CD8-positive, alpha-beta memory T cell (primary cell): Measurements from ENCODE around the gene PLCXD3. TPM values are rescaled to one million over a fixed set of nuclear protein-coding genes. Genes with fewer than 3 reads are reported as not detected.

ENCODE experiments used
- CTCF ChIA-PET: fragments of 350-600 bp; sonication (Branson Sonifier 250); formaldehyde crosslinking; loops from one replicate; lab custom pipeline; 2021; ENCODE audit warnings: antibody characterized with exemption; lab: Charles Lee
- POLR2A ChIA-PET: fragments of 350-600 bp; sonication (Branson Sonifier 250); formaldehyde crosslinking; loops from one replicate; lab custom pipeline; 2021; ENCODE audit warnings: antibody characterized with exemption; lab: Charles Lee
- DNase-seq, 5 donors: peaks; one replicate each; pipeline versions ENCODE4 v3.0.0 to v3.0.0-alpha.2; 2020 to 2022; ENCODE audit warnings: mixed read lengths in 1 of 5
- H3K27ac ChIP-seq: one replicate; pipeline ENCODE4 v1.7.0; 2013; ENCODE audit warnings: low read depth, mild to moderate bottlenecking, low read length, moderate library complexity
- H3K27me3 ChIP-seq: 2 replicates; pipeline ENCODE4 v1.7.0; 2013; ENCODE audit warnings: low read length, mild to moderate bottlenecking; ENCODE audit not compliant: insufficient read depth, poor library complexity, severe bottlenecking
- H3K36me3 ChIP-seq: 2 replicates; pipeline ENCODE4 v1.7.0; 2013; ENCODE audit warnings: mild to moderate bottlenecking, low read length, moderate library complexity; ENCODE audit not compliant: insufficient read depth
- H3K4me1 ChIP-seq: 2 replicates; pipeline ENCODE4 v1.7.0; 2013; ENCODE audit warnings: mild to moderate bottlenecking, low read length, moderate library complexity; ENCODE audit not compliant: insufficient read depth
- H3K4me3 ChIP-seq: 2 replicates; pipeline ENCODE4 v1.7.0; 2013; ENCODE audit warnings: mild to moderate bottlenecking, low read length
- H3K9me3 ChIP-seq: 2 replicates; pipeline ENCODE4 v1.7.0; 2013; ENCODE audit warnings: mild to moderate bottlenecking, low read length
- H3K27ac Mint-ChIP-seq, 8 donors: one replicate each; pipeline ENCODE4 v1.8.0; 2020 to 2021; ENCODE audit warnings: mixed read lengths in 8 of 8, mild to moderate bottlenecking in 6 of 8, inconsistent platforms in 3 of 8, moderate library complexity in 3 of 8
- H3K27me3 Mint-ChIP-seq, 2 donors: one replicate each; pipeline ENCODE4 v1.8.0; 2020 to 2021; ENCODE audit warnings: mixed read lengths in 2 of 2, mild to moderate bottlenecking in 1 of 2, moderate library complexity in 1 of 2
- H3K36me3 Mint-ChIP-seq, 3 donors: one replicate each; pipeline ENCODE4 v1.8.0; 2020 to 2021; ENCODE audit warnings: mixed read lengths in 3 of 3, inconsistent platforms in 1 of 3, mild to moderate bottlenecking in 1 of 3
- H3K4me1 Mint-ChIP-seq, 3 donors: one replicate each; pipeline ENCODE4 v1.8.0; 2020 to 2021; ENCODE audit warnings: mixed read lengths in 3 of 3, inconsistent platforms in 1 of 3, mild to moderate bottlenecking in 1 of 3
- H3K4me3 Mint-ChIP-seq, 7 donors: one replicate each; pipeline ENCODE4 v1.8.0; 2020 to 2021; ENCODE audit warnings: mixed read lengths in 7 of 7, mild to moderate bottlenecking in 6 of 7, moderate library complexity in 4 of 7, inconsistent platforms in 2 of 7
- H3K9me3 Mint-ChIP-seq, 5 donors: one replicate each; pipeline ENCODE4 v1.8.0; 2020 to 2022; ENCODE audit warnings: mixed read lengths in 5 of 5, mild to moderate bottlenecking in 3 of 5, moderate library complexity in 2 of 5, inconsistent platforms in 1 of 5
- polyA plus RNA-seq: library from polyadenylated mRNA; unstranded; fragments of 300-500 nt; fragmentation: Illumina TruSeq; gene quantifications from one replicate; pipeline ENCODE4 v1.2.3, GENCODE V29; 2021
- total RNA-seq, 2 experiments: library from RNA; stranded (reverse); gene quantifications; one replicate each; pipeline ENCODE4 v1.2.3, GENCODE V29; 2021

Gene PLCXD3
- total and polyA plus RNA-seq, 3 experiments from 2014 or later: not detected

GRCh38 chr5:41415242-41415641, 95.2 kb downstream of the PLCXD3 start:
- Histone ChIP-seq H3K27ac (no peak overlapping the region), H3K4me1 (no peaks in the 10 kb centered on the region), H3K27me3 (no peaks in the 10 kb centered on the region), H3K36me3 (no peaks in the 10 kb centered on the region), H3K9me3 (no peaks in the 10 kb centered on the region), H3K4me3 (no peak overlapping the region)
- no peak overlapping the region for H3K4me3 Mint-ChIP-seq
- ChIA-PET CTCF (no interaction called here), POLR2A (no interaction called here)
- no peaks in the 10 kb centered on the region for H3K4me1 Mint-ChIP-seq
- no peak overlapping the region for H3K27ac Mint-ChIP-seq
- no peaks in the 10 kb centered on the region for H3K36me3 Mint-ChIP-seq
- DNase-seq: no peak
- no peaks in the 10 kb centered on the region for H3K27me3 Mint-ChIP-seq
- H3K9me3 Mint-ChIP-seq: peaks cover 0 to 3% (median 0%) of the 10 kb centered on the region in 5 donors

DNA sequence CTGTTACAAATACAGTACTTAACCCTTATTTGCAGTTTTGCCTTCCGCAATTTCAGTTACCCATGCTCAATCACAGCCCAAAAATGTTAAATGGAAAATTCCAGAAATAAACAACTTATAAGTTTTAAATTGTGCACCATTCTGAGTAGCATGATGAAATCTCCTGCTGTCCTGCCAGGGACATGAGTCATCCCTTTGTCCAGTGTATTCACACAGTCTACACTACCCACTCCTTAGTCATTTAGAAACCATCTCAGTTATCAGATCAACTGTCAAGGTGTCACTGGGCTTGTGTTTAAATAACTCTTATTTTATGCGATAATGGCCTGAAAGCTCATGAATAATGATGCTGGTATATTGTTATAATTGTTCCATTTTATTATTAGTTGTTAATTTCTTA, 95.8 kb downstream of the PLCXD3 start:
- Mint-ChIP-seq H3K27ac (no peak overlapping the region), H3K4me1 (no peaks in the 10 kb centered on the region), H3K27me3 (no peaks in the 10 kb centered on the region), H3K36me3 (no peaks in the 10 kb centered on the region), H3K9me3 (peaks cover 0 to 3% (median 0%) of the 10 kb centered on the region in 5 donors), H3K4me3 (no peak overlapping the region)
- ChIA-PET POLR2A (no interaction called here), CTCF (no interaction called here)
- H3K27me3 ChIP-seq: no peaks in the 10 kb centered on the region
- DNase-seq: no peak
- H3K4me3 ChIP-seq: no peak overlapping the region
- H3K4me1 ChIP-seq: no peaks in the 10 kb centered on the region
- H3K27ac ChIP-seq: no peak overlapping the region
- H3K36me3 ChIP-seq: no peaks in the 10 kb centered on the region
- no peaks in the 10 kb centered on the region for H3K9me3 ChIP-seq

DNA sequence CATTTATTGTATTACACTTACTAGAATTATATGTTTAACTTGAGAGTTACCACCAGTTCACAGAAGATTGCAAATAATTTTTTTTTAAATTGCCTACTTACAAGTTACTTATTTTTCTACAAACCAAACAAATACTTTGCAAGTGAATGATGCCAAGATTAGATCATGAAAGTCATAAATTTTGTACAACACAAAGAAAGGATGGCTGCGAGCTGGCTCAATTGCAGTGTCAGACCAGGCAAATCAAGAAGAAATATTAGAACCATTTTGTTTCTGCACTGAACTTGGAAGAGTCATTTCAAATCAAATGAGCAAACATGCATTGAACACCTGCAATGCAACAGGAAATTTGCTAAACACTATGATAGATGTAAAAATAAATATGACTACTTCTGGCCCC, 97.3 kb downstream of the PLCXD3 start:
- POLR2A ChIA-PET: no interaction called here
- Histone ChIP-seq H3K9me3 (no peaks in the 10 kb centered on the region), H3K36me3 (no peaks in the 10 kb centered on the region), H3K27ac (no peak overlapping the region), H3K27me3 (no peaks in the 10 kb centered on the region), H3K4me3 (no peak overlapping the region), H3K4me1 (no peaks in the 10 kb centered on the region)
- peaks cover 0 to 3% (median 1%) of the 10 kb centered on the region in 5 donors for H3K9me3 Mint-ChIP-seq
- no peaks in the 10 kb centered on the region for H3K36me3 Mint-ChIP-seq
- no peaks in the 10 kb centered on the region for H3K27me3 Mint-ChIP-seq
- CTCF ChIA-PET: no interaction called here
- no peak for DNase-seq
- no peak overlapping the region for H3K4me3 Mint-ChIP-seq
- H3K4me1 Mint-ChIP-seq: no peaks in the 10 kb centered on the region
- H3K27ac Mint-ChIP-seq: no peak overlapping the region

- Histone ChIP-seq H3K9me3 (no peaks in the 10 kb centered on the region), H3K36me3 (no peaks in the 10 kb centered on the region), H3K4me1 (no peaks in the 10 kb centered on the region), H3K4me3 (no peak overlapping the region), H3K27ac (no peak overlapping the region), H3K27me3 (no peaks in the 10 kb centered on the region)
- no peak for DNase-seq
- Mint-ChIP-seq H3K27ac (no peak overlapping the region), H3K27me3 (no peaks in the 10 kb centered on the region), H3K4me3 (no peak overlapping the region), H3K36me3 (no peaks in the 10 kb centered on the region), H3K9me3 (peaks cover 0 to 3% (median 1%) of the 10 kb centered on the region in 5 donors), H3K4me1 (no peaks in the 10 kb centered on the region)
- POLR2A ChIA-PET: no interaction called here
- CTCF ChIA-PET: no interaction called here
Observed at GRCh38 chr5:41412496-41412895, 97.9 kb downstream of the PLCXD3 start.

GRCh38 chr5:41410737-41411136, 99.7 kb downstream of the PLCXD3 start:
- Histone ChIP-seq H3K27ac (no peak overlapping the region), H3K4me1 (no peaks in the 10 kb centered on the region), H3K4me3 (no peak overlapping the region), H3K36me3 (no peaks in the 10 kb centered on the region), H3K27me3 (no peaks in the 10 kb centered on the region), H3K9me3 (no peaks in the 10 kb centered on the region)
- DNase-seq: no peak
- Mint-ChIP-seq H3K27ac (no peak overlapping the region), H3K9me3 (peaks cover 0 to 5% (median 0%) of the 10 kb centered on the region in 5 donors), H3K4me1 (no peaks in the 10 kb centered on the region), H3K36me3 (no peaks in the 10 kb centered on the region), H3K4me3 (no peak overlapping the region), H3K27me3 (no peaks in the 10 kb centered on the region)
- POLR2A ChIA-PET: no interaction called here
- CTCF ChIA-PET: no interaction called here

GRCh38 chr5:41410307-41410706, 100.1 kb downstream of the PLCXD3 start:
- H3K9me3 ChIP-seq: no peaks in the 10 kb centered on the region
- no peak for DNase-seq
- no peaks in the 10 kb centered on the region for H3K4me1 ChIP-seq
- no peaks in the 10 kb centered on the region for H3K27me3 ChIP-seq
- H3K27ac ChIP-seq: no peak overlapping the region
- CTCF ChIA-PET: no interaction called here
- Mint-ChIP-seq H3K9me3 (peaks cover 0 to 5% (median under 1%) of the 10 kb centered on the region in 5 donors), H3K4me3 (no peak overlapping the region), H3K27ac (no peak overlapping the region), H3K4me1 (no peaks in the 10 kb centered on the region), H3K36me3 (no peaks in the 10 kb centered on the region), H3K27me3 (no peaks in the 10 kb centered on the region)
- no peak overlapping the region for H3K4me3 ChIP-seq
- POLR2A ChIA-PET: no interaction called here
- no peaks in the 10 kb centered on the region for H3K36me3 ChIP-seq

DNA sequence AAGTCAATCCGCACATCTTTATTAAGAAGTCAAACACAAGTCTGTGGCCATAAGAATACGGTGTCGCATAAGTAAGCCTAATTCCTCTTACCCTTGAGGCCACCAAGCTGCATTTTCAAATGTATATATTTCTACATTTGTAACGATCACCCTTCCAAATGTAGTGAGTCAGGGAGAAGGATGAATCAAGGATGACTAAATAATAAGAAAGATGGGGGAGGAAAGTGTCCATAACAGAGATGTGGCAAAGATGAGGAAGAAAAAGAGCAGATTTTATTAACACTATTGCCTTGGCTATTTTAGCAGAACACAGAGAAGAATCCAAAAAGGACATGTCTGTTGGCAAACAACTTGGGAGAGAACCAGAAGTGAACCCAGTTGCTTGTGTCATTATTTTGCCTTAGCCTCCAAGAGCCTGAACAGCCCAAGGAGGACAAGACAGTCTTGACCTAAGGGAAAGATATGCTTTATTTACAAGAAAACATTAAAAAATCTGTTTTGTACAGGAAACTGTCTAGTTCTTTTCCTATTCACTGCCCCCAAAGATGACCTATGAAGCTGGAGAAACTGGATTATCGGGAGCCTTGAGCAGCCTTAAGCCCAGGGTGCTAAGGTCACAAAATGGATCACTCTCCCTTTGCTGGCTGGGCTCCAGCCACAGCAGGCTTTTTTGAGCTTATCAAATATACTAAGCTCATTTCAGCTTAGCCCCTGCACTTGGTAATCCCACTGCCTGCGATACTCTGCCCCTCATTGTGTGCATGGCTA, 101.5 kb downstream of the PLCXD3 start:
- POLR2A ChIA-PET: no interaction called here
- no peaks in the 10 kb centered on the region for H3K27me3 ChIP-seq
- no peak overlapping the region for H3K4me3 ChIP-seq
- Mint-ChIP-seq H3K4me1 (no peaks in the 10 kb centered on the region), H3K36me3 (no peaks in the 10 kb centered on the region), H3K9me3 (peaks cover 0 to 5% (median 0%) of the 10 kb centered on the region in 5 donors), H3K4me3 (no peak overlapping the region), H3K27ac (no peak overlapping the region), H3K27me3 (no peaks in the 10 kb centered on the region)
- H3K36me3 ChIP-seq: no peaks in the 10 kb centered on the region
- H3K27ac ChIP-seq: no peak overlapping the region
- no peaks in the 10 kb centered on the region for H3K9me3 ChIP-seq
- no peaks in the 10 kb centered on the region for H3K4me1 ChIP-seq
- DNase-seq: no peak
- CTCF ChIA-PET: no interaction called here

DNA sequence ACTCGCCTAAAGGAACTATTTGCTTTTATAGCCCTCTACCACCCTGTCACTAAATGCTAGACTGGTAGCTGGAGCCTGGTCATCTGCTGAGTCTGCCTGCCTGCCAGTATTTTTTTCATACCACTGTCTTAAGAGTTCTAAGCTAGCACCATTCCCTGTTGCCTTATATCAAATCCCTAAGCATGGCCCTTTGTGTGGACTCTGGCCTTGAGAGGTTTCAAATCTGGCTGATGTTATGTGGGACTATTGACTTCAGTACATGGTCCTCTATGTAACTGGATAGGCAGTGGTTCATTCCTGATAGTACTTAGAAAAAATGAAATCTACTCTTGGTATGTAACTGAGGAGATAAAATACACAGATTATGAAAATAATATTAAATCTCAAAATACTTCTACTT, 103.5 kb downstream of the PLCXD3 start:
- Histone ChIP-seq H3K4me1 (no peaks in the 10 kb centered on the region), H3K9me3 (no peaks in the 10 kb centered on the region), H3K36me3 (no peaks in the 10 kb centered on the region), H3K27ac (no peak overlapping the region), H3K27me3 (no peaks in the 10 kb centered on the region), H3K4me3 (no peak overlapping the region)
- H3K36me3 Mint-ChIP-seq: no peaks in the 10 kb centered on the region
- DNase-seq: no peak
- H3K4me1 Mint-ChIP-seq: no peaks in the 10 kb centered on the region
- no peak overlapping the region for H3K4me3 Mint-ChIP-seq
- no peak overlapping the region for H3K27ac Mint-ChIP-seq
- ChIA-PET POLR2A (no interaction called here), CTCF (interaction anchor here (1.2 kb wide), 1 partner anchor 14 kb away, joined by 3 read pairs; no protein-coding TSS in a partner anchor)
- H3K9me3 Mint-ChIP-seq: peaks cover 0 to 5% (median 0%) of the 10 kb centered on the region in 5 donors
- H3K27me3 Mint-ChIP-seq: no peaks in the 10 kb centered on the region
